H54 (cell line): ENCODE data around the gene SCUBE3.

Source experiments
- DNase-seq: peaks from one replicate; pipeline ENCODE4 v3.0.0; 2011; ENCODE audit warnings: low spot score, mixed read lengths; ENCODE audit not compliant: insufficient read length
- FAIRE-seq: peaks from 3 replicates; lab custom pipeline; 2011; peaks lifted over from hg19 to GRCh38; lab: Jason Lieb, UNC
- POLR2A ChIP-seq: IDR thresholded peaks from 2 replicates; pipeline ENCODE4 v1.6.1; 2011; ENCODE audit warnings: low read depth, mild to moderate bottlenecking, low read length

Gene SCUBE3

DNA sequence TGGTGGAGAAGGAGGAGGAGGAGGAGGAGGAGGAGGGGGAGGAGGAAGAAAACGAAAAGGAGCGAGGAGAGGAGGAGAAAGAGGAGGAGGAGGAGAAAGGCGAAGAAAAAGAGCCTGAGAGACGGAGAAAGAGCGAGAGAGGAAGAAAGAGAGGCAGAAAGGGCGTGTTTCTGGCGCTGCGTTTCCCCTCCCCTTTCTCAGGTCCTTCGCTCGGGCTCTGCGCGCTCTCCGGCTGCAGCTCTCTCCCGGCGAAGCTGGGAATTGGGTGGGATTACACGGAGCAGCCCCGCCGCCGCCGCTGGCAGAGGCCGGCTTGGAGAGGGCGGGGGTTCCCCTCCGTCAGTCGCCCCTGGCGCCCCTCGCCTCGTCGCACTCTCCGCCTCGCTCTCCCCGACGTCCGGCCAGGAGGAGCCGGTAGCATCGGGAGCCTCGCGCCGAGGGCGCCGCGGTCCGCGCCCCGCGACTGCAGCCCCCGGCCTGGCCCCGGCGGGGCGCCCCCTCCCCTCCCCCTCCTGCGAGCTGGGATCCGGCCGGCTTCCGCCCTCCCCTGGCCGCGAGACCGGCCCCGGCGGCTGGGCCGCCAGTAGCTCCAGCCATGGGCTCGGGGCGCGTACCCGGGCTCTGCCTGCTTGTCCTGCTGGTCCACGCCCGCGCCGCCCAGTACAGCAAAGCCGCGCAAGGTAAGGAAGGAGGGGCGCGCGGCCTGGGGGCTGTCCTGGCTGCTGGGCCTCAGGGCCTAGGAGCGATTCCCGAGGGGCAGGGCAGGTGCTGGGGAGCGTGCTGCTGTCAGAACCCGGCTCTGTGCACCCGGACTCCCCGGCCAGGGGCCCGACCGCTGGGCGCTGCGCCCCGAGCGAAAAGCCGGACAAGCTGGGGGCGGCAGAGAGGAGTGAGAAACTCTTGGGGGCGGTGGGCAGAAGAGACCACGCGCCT, at the start of gene SCUBE3:
SCUBE3 (plus strand) TSS at position 133 of the 933 bp plus-strand sequence; CDS start at position 596, 463 bp downstream.
- no peak for DNase-seq
- no peak for TF ChIP-seq POLR2A
- FAIRE-seq: no peak

DNA sequence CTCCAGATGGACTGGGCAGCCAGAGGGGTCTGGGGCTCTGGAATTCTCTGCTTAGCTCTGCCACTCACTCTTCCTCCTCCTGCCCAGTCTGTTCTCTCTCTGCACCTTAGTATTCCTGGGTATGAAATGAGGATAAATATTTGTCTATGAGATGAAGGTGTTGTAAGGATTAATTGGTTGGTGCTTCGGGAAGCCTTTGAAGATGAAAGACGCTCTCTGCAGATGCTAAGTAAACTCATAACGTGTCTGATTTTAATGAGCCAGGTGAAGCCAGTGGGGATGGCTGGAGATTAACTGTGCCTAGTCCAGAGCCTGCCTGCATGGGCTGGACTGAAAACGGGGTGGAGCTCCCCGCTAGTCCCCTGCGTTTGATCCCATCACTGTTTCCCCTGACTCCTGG, 49.5 kb upstream of the SCUBE3 start:
- TF ChIP-seq POLR2A: no peak
- no peak for FAIRE-seq
- DNase-seq: no peak

DNA sequence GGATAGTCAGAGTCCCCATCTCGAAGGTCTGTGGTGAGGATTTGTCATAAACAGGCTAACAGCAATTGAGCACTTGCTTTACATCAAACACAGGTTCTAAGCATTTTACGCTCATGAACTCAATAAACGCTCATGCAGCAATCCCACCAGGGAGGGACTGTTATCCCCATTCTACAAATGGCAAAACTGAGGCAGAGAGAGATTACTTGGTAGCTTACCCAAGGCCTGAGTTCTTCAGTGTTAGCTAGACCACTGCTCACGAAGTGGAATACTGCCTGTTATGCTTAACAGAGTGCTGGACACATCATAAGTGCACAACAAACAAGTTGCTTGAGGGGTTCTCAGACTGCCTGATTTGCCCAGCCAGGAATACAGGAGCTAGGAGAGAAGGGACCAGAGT, 48.9 kb upstream of the SCUBE3 start:
- FAIRE-seq (no peak), DNase-seq (no peak)
- no peak for TF ChIP-seq POLR2A

DNA sequence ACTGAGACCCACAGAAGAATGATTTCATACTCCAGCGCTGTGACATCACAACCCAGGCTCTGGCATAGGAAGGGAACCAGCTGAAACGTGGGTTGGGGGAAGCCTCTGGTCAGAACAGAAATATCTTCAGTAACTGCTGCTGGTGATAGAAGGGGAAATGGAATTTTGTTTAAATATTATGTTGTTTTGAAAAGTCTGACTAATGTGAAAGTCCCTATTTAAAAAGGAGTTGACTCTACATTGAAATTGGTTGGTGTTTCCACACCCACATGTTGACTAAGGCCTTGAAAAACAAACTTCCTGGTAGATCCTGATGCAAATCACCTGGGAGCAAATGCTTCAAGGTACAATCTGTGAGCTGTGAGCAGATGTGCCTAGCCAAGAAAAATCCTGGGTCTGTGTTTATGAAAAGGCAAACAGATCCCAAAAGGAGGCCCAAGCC, 48.1 kb upstream of the SCUBE3 start:
- DNase-seq (no peak), FAIRE-seq (no peak)
- TF ChIP-seq POLR2A: no peak

DNA sequence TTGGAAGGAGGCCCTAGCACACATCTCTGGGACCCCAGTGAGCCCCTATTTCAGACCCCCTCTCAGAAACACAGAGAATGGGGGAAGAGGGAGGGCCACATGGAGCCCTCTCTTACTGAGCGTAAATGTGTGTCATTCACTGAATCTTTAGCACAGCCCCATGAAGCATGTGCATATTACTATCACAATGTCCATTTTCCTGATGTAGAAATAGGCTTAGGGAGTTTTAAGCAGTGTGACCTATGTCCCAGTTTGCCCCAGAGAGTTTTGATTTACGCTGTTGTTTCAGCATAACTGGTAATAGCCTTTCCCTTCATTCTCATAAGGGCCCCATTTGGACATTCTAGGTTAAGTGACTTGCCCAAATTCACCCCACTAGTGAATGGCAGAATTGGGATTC, 47.6 kb upstream of the SCUBE3 start:
- no peak for TF ChIP-seq POLR2A
- FAIRE-seq: no peak
- no peak for DNase-seq

DNA sequence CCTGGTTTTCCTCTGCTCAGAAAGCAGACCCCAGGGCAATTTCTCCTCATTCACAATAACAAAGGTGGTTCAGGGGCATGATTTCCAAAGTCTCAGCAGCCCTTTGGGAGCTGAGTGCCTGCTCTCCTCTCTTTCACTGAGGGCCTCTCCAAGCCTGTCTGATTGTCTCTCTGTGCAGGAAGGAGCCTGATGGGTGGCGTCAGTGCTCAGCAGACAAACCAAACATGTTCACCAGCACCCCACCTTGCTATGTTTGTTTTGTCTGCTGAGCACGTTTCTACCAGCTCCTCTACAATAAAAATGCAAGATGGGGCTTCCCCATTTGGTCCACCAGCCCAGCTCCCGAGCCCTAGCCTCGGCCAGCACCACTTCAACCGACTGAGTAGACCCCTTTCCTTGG, 47.2 kb upstream of the SCUBE3 start:
- DNase-seq (no peak), FAIRE-seq (no peak)
- TF ChIP-seq POLR2A: no peak

DNA sequence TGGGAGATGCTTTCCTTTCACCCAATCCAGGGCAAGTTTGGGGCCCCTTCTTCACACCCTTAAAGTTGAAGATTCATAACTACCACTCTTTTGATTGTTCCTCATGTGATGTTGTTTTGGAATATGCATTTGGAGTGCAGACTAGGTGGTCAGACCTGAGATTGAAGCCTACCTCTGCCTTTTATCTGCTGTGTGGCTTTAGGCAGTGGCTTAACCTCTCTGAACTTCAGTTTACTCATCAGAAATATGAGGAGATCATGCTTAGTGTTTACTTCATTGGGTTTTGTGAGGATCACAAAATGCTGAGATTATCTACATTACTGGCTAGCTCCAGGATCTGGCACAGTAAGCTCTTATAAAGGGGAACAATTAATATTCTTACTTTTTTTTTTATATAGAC, 46.3 kb upstream of the SCUBE3 start:
- FAIRE-seq (no peak), DNase-seq (no peak)
- TF ChIP-seq POLR2A: no peak

DNA sequence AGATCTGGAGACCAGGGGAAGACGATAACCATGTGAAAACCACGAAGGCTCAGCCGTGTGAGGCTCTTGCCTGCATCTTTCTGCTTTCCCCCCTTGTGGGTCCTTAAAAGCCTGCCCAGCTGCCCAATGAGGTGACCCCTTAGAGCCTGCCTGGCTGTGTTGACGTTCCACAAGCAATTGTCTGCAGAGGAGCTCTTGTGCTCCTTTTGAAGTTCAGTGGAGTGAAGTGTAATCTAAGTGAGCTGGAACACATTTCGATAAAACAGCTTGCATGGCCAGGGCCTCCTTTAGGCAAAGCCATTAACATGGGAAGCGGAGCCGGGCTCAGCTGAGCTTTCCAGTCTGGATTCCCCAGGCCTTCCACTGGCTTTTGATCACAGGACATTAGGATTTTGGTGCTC, 45.3 kb upstream of the SCUBE3 start:
- no peak for DNase-seq
- no peak for TF ChIP-seq POLR2A
- FAIRE-seq: no peak

DNA sequence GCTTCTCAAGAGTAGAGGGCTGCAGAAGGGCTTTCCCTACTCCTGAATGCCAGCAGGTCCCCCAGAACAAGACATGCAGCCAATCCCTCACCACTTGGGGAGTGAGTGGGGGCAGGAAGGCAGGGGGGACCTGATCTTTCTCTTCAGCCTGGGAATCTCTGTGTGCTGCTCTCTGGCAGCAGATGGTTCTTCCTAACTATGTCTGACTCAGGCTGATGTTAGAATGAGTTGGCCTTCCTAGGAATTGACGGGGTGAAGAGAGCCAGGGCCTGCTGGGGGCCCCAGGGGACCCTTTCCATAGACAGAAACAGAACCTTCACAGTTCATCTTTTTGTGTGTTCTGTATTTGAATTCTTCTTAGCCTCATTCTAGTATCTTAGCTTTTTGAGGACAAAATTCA, 43.6 kb upstream of the SCUBE3 start:
- DNase-seq (no peak), FAIRE-seq (no peak)
- no peak for TF ChIP-seq POLR2A

DNA sequence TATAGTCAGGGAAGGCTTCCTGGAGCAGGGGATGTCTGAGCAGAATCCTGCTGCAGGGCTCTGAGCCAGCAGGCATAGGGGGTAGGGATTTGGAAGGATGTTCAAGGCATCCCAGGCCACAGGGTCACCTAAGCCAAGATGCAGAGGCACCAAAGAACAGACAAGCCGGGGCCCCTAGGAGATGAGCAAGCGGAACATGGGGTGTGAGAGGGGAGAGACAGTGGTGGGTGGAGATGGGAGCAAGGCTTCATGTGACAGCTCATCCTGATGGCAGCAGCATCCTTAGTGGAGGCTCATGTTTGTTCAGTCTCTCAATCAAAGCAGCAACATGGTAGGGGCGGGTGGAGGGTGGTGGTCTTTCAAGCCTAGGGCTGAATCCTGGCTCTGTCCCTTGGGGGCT, 42.9 kb upstream of the SCUBE3 start:
- FAIRE-seq (no peak), DNase-seq (no peak)
- TF ChIP-seq POLR2A: no peak

DNA sequence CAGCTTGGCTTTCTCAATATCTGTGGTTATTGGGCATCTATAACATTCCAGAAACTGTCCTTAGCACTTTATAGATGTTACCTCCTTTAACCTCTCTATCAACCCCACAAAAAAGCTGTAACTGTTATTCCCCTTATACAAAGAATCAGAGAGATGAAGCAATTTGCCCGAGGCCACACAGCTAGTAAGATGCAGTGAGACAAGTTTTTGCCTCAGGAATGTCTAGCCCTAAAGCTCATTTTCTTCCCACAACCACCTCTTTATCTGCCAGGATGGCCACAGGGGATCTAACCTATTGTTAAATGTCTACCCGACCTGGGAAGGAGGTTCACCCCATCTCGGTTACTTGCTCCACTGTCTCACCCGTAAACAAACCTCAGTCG, 40.7 kb upstream of the SCUBE3 start:
- no peak for DNase-seq
- TF ChIP-seq POLR2A: no peak
- FAIRE-seq: no peak

DNA sequence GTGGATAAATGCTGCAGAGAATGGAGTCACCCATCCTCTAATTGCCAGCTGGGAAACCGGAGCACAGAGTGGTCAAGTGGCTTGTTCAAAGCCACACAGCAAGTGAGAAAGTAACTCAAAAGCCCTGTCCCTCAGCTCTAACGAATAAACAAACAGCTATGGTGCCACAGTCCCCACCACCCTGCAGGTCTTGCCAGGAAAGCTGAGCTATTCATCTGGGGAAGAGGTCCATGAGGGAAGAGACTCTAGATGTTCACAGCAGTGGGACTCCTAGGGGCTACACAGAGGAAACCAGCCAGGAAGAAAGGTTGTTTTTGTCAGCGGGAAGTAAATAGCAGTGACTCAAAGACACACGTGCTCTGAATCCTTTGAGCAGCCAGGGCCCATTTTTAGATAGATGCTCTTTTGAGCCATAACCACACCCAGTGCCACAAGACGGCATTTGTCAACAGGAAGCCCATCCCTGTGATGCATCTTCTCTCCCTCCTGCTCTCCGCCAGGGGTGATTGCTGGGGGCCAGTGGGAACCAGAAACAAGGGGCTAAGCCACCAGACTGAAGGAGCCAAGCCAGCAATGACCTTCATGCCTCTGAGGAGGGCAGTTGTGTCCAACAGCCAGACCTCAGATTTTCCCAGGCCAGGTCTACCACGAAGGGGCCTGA, 40.2 kb upstream of the SCUBE3 start:
- FAIRE-seq: no peak

DNA sequence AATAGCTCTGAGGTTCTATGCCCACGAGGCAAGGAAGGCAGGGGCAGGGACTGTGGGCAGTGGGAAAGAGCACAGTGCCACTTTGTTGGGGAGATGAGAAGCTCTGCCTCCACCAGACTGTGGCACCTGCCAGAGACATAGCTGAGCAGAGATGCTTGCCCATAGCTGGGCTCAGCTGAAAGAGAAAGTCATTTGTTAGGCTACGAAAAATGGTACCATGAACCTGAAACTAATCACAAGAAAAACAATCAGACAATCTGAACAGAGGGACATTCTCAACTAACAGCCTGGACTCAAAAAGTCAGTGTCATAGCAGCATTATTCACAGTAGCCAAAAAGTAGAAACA, 39.7 kb upstream of the SCUBE3 start:
- DNase-seq (no peak), FAIRE-seq (no peak)
- TF ChIP-seq POLR2A: no peak

More for the DNA sequence above, 40.2 kb upstream of the SCUBE3 start:
- DNase-seq: no peak
- TF ChIP-seq POLR2A: no peak

DNA sequence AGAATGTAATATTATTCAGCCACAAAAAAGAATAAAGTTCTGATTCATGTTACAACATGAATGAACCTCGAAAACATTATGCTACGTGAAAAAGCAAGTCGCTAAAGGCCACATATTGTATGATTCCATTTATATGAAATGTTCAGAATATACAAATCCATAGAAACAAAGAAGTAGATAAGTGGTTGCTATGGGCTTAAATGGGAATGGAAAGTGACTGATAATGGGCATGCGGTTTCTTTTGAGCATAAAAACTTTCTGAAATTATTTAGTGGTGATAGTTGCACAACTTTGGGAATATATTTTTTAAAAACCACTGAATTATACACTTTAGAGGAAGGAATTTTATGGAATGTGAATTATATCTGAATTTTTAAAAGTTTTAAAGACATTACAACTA, 39.3 kb upstream of the SCUBE3 start:
- FAIRE-seq: no peak
- no peak for TF ChIP-seq POLR2A
- no peak for DNase-seq
